Activated CD8-positive, alpha-beta memory T cell treated with anti-CD3 and anti-CD28 coated beads, Interleukin-2, amount 50 U/mL, for 1 hour (primary cell): ENCODE results near the gene TMSB15A.
"Not testable (repeated sequence)": the region's sequence is repeated elsewhere in the genome, so short reads cannot be mapped to it uniquely, and the experiment has no call there.

ENCODE experiments used
- DNase-seq: peaks from one replicate; pipeline ENCODE4 v3.0.0-alpha.2; 2020; ENCODE audit errors: extremely low read depth

TMSB15A gene

DNA sequence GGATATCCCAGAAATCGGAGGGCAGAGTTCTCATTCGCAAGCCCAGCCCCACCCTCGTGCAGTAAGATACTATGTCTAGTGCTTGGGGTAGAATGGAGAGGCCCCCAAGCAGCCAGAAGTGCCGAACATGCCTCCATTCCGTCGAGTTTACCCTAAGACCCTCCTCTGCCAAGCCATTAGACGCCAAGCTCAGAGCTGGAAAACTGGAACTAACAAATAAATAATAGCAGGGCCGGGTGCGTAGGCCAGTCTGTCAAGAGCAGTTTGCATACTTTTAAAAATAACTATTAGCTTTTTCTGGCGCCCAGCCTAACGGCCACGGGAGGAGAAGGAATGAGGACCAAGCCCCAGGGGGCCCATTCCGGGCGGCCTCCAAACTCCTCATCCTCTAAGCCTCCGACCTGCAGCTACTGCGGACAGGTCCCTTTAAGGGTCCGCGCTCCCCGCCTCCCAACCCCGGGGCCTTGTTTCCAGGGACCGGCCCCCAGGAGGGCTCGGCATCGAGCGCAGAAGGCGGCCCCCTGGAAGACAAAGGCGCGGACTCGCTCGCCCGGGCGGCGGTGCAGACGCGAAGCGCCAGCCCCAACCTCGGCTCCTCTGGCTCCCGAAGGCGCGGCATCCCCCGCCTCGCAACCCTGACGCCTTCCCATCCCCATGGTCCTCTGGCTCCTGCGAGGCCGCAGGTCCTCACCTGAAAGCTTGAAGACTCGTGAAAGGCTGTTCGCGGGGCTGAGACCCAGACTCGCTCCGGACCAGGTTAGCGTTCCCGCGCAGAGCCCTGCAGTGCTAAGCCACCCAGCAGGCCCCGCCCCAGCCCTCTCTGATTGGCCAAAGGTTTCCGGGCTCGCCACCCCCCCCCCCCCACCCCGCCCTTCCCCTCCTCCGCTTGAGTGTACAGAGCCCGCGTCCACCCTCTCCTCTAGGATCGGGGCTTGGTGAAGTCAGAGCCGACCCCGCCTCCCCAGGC, at the start of gene TMSB15A:
Gene TMSB15A (minus strand): TSS at position 765 of the 967 bp plus-strand sequence.
- peak; percentile 13 for DNase-seq

DNA sequence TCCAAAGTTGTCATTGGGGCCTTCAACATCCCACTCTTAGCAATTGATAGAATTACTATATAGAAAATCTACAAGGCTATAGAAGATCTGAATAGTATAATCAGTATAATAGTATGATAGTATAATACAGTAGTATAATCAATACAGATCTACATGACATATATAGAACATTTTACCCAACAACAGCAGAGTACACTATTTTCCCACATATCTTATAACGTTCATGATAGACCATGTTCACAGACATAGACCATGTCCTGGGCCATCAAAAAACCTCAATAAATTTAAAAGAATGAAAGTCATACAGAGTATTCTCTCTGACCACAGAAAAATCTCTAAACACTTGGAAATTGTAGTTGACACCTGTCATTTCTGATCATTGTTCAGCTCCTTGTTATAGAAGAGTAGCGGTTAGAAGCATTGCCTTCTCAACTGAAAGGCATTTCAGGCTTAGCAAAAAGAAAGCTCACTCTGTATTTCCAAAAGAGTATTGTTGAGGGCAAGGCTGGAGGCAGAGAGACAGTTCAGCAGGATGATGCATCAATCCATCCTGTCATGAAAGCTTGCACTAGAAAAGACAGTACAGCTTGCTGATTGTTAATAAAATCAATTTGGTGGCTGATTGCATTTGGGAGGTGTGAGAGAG, 44.0 kb upstream of the TMSB15A start:
- DNase-seq: no peak

DNA sequence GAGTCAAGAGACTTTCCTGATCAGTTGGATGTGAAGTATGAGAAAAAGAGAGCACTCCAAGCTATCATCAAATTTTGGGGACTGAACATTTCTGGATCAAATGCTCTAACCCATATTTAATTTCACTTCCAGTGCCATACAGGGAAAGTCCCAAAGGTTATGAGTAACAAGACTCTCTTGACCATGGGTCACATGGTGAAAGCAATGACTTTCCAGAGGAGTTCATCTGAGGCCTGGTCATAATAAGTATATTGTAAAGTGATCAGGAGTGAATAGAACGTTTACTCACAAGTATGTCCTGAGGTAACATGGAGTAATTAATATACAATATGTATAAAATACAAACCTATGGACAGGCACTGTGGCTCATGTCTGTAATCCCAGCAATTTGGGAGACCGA, 42.1 kb upstream of the TMSB15A start:
- no peak for DNase-seq

DNA sequence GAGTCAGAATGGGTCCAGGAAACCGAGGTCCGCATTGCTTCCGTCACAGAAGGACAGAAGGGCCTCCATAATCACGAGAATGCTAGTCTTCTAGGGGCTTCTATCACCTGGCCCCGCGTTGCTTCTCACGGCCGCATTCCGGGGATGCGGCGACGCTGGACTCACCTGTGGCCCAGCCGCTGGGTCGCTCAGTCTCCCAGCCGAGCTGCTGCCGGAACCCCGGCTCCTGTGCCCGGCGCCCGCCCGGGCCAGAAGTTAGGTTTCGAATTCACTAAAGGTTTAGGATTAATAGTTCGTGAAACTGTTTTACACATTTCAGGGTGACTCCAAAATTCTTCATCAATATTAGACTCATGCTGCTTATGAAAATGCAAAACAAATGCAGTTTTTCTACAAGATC, 31.7 kb upstream of the TMSB15A start:
- no peak for DNase-seq

DNA sequence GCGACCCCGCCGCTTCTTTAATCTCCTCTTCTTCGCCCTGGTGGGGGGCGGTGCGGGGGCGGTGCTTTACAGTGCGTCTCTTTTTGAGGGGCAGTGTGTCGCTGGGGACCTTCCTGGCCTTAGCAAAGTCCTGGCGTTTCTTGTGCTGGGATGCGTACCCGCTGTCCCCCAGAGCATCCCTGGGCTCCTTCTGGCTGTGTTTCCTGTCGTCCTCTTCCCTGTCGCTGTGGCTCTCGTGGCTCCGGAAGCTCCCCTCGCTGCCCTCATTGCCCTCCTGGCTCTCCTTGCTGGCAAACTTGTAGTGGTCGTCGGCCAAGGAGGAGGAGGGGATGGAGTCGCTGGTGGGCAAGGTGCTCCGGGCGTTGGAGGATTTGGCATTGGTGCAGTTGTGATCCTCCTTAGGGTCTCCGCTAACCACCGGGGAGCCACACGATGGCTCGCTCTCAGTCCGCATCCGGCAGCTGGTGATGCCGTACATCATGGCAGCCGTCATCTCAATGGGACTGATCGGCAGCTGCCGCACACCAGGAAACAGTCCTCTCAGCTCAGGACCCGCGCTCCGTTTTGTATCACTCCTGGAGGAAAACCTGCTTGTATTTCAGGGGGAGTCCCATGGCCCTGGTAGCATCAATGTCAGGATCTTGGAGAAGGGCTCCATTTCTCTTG, 30.4 kb upstream of the TMSB15A start:
- DNase-seq: no peak

DNA sequence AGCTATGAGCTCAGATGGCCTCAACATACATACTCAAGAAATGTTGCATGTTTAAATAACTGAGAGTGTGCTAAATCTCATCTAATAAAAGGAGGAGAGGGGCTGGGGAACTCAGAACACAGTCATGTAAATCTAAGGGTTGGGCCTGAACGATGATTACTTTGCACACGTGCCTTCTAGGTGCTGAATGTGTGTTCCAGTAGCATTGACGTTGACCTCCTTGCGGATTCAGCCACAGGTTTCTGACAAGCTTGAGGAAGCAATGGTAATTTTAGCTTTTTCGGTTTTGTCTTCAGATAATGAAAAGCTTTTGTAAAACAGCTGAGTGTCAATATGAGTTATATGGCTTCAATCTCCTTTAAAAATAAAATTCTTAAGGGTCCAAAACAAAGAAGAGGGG, 29.6 kb upstream of the TMSB15A start:
- DNase-seq: not testable (repeated sequence)

DNA sequence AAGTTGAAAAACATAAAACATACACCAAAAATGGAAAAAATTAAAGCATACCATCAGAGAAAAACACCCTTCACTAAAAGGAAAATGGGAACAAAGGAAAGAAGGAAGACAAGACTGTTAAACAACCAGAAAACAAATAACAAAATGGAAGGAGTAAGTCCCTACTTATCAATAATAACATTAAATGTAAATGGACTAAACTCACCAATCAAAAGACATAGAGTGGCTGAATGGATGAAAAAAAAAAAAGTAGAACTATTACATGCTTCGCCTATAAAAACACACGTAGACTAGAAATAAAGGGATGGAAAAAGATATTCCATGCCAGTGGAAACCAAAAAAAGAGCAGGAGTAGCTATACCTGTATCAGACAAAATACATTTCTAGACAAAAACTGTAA, 19.4 kb upstream of the TMSB15A start:
- no peak for DNase-seq

DNA sequence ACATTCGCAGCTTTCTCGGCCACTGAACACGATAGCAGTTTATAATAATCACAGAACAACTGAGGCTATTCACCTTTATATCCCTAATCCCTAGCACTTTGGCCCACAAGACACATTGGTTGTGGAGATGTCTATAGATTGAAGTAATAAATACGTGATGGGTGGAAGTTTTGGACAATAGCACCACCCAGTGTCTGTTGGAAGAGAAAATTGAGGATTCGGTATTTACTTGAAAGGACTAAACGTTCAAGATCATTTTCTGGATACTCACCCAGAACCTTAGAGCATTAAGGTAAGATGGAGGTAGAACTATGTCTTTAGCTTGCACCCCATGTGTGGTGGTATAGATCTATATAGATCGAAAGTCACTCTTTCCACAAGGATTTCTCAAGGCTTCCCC, 787 bp upstream of the TMSB15A start:
- no peak for DNase-seq

DNA sequence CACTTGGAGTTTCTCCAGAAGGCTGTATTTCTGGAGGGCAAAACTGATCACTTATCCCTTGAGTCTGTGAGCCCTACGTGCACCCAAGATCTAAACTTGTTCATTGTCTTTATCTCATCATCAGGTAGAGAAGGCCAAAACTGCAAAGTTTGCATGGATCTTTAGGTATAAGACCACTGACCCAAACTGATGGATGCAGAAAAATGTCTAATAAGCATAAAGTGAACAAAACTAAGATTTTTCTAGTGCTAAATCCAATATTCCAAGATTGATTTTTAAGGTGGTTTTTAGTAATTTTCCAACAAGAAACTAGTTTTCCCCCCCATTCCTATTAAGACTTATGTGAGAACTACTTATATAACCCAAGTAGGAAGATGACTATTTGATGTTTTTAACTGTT, 2.0 kb downstream of the TMSB15A start:
- DNase-seq: no peak

DNA sequence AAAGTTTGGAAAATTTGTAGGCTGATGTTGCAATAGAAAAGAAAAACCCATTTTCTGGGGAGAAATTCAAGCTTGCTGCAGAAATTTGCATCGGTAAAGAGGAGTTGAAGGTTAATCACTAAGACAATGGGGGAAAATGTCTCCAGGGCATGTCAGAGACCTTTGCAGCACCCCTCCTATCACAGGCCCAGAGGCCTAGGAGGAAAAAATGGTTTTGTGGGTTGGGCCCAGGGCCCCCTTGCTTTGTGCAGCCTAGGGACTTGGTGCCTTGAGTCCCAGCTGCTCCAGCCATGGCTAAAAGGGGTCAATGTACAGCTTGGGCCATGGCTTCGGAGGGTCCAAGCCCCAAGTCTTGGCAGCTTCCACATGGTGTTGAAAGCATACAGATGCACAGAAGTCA, 17.8 kb downstream of the TMSB15A start:
- no peak for DNase-seq

DNA sequence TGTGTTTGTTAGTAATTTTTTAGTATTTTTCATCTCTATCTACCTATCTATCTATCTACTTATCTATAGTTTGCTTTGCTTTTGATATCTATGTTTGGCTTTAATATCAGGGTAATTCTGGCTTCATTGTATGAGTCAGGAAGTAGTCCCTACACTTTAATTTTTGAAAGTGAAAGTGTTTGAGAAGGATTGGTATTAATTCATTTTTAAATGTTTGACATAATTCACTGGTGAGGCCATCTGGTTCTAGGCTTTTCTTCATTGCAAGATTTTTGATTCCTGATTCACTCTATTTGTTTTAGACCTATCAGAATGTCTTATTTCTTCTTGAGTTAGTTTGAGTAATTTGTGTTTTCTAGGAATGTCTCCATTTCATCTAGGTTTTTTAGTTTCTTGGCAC, 24.8 kb downstream of the TMSB15A start:
- no peak for DNase-seq

DNA sequence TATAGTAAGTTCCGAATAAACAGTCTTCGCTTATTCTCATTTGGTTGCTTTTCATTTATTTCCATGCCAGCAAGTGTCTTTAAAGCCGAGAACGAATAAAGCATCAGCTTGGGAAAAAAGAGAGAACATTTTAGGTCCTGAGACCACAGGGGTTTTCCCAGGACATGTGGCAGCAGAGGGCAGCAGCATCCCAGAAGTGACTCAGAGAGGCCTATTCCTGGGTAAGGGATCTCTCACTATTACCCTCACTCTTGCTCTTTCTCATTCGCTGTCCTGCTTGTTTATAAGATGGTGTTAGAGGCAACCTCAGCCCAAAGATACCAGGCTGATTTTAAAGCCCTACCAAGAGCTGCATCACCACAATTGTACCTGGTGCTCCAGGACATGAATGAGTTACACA, 37.8 kb downstream of the TMSB15A start:
- not testable (repeated sequence) for DNase-seq

DNA sequence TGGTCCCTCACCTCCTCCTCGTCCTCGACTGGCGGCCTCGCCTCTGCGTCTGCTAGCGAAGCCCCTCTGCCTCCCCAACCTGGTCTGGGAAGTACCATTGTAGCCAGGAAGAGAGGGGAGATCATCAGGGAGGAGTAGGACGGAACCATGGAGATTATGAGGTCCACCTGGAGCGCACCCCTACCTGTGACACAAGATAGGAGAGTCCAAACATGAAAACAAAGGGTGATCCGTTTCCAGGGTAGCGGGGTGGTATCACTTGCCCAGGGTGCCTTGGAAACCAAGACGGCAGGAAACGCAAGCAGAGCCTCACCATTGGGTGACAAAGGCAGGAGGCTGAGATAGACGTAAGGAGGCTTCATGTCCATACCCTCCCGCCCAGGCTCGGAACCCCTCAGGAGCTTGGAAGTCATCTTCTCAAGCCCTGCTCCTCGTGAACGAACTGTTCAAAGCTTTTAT, 44.7 kb downstream of the TMSB15A start, which contains the start of gene TCP11X2:
Gene TCP11X2 (minus strand): TSS at position 51 of the 459 bp plus-strand sequence.
- not testable (repeated sequence) for DNase-seq

DNA sequence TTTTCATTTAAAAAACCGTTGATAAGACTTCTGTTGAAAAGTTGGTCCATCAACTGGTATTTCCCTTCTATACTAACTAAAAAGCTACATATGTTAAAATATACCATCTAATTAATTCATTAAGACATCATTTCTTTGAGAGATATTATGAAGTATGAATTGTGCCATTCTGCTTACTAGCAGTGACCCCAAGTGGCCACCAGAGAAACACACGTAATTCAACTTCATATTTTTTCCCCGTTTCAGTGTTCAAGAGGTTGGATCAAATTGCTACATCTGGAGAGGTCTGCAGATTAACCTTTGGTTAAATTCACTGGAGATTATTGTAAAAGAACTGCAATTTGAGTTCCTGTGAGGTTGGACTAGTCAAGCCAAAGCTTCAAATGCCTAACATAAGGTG, 46.3 kb downstream of the TMSB15A start:
- not testable (repeated sequence) for DNase-seq
